Activated CD4-positive, CD25-positive, alpha-beta regulatory T cell treated with anti-CD3 and anti-CD28 coated beads, Interleukin-2, amount 50 U/mL, for 24 hours (primary cell): ENCODE results near the gene MUCL3.
"Not testable (repeated sequence)": the region's sequence is repeated elsewhere in the genome, so short reads cannot be mapped to it uniquely, and the experiment has no call there.

ENCODE experiments used
- ATAC-seq, 2 donors: fragments of 150-1000 bp; cut with Tn5 transposase; one replicate each; pipeline ENCODE4 v1.10.0; 2021; ENCODE audit warnings: mild to moderate bottlenecking in 1 of 2, moderate library complexity in 1 of 2

The MUCL3 gene, protein sequence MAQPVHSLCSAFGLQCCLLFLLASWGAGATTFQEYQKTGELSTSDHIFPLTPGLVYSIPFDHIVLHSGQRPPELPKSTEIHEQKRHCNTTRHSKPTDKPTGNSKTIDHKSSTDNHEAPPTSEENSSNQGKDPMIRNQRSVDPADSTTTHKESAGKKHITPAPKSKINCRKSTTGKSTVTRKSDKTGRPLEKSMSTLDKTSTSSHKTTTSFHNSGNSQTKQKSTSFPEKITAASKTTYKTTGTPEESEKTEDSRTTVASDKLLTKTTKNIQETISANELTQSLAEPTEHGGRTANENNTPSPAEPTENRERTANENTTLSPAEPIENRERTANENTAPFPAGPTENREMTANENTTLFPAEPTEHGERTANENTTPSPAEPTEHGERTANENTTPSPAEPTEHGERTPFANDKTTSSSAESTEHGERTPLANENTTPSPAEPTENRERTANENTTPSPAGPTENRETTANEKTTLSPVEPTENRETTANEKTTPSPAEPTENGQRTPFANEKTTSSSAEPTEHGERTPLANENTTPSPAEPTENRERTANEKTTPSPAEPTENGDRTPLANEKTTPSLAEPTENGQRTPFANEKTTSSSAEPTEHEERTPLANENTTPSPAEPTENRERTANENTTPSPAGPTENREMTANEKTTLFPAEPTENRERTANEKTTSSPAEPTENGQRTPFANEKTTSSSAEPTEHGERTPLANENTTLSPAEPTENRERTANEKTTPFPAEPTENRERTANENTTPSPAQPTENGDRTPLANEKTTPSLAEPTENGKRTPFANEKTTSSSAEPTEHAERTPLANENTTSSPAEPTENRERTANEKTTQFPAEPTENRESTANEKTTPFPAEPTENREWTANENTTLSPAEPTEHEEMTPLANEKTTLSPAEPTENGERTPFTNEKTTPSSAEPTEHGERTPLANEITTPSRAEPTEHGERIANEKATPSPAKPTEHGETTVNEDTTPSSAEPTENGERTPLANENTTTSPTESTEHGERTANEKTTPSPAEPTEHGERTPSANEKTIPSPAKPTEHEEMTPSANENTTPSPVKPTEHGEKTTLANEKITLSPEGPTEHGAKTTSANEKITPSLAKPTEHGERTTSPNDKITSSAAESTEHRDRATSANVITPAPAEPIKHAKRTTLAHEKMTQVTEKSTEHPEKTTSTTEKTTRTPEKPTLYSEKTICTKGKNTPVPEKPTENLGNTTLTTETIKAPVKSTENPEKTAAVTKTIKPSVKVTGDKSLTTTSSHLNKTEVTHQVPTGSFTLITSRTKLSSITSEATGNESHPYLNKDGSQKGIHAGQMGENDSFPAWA (N-terminal part only)

DNA sequence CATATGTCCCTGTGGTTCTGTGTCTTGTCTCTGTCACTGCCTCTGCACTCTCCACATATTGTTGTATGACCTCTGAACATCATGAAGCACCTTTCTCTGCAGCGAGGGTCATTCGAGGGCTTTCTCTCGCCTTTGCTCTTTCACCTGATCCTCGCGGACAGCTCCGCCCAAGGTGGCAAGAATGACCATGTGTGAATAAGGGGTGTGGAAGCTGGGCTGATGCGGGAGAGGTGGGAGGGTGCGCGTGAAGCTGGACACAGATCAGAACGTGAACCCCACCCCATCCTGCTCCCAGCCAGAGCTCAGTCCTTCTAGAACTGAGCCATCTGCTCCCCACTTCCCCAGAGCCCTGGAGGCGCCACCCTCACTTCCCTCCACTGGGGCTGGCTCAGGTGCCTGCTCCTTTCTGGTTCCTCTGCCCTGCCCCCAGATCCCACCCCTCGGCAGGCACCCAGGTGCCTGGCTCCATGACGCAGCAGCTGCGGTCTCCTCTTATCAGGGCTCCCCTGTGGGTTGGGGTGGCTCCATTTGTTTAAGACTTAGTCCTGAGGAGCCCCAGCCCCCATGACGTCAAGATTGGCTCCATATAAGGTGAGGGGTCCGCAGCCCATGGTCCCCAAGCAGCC lies at the start of gene MUCL3:
MUCL3 (plus strand) TSS at position 613 of the 626 bp plus-strand sequence. CDS start 27 bp downstream, outside the sequence.
- ATAC-seq = no peak

DNA sequence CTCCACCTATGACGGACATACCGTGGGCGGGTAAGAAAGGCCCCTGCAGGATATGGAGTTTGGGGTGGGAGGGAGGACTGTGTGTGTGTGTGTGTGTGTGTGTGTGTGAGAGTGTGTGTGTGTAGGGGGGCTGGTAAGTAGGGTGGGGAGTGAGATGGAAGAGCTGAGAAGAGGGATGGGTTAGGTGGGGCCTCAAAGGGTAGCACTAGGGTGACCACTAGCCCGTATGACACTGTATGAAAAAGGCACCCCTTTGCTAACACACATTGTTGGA lies 49.4 kb upstream of the MUCL3 start:
- ATAC-seq = no peak

DNA sequence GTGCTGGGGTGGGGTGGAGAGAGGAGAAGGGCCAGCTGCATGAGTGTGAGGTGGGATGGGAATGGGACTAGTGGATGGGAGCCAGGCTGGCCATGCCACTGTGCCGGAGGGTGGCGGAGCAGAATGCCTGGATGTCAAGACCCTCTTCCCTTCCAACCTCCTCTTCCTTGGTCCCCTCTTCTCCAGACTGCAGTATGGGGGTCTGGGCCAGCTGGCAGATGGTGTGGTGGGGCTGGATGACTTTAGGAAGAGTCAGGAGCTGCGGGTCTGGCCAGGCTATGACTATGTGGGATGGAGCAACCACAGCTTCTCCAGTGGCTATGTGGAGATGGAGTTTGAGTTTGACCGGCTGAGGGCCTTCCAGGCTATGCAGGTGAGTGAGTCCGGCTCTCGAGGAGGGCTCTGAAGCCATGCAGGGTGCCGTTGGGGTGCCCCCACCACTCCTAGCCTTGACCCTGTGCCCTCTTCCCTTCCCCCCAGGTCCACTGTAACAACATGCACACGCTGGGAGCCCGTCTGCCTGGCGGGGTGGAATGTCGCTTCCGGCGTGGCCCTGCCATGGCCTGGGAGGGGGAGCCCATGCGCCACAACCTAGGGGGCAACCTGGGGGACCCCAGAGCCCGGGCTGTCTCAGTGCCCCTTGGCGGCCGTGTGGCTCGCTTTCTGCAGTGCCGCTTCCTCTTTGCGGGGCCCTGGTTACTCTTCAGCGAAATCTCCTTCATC lies 48.8 kb upstream of the MUCL3 start:
- no peak for ATAC-seq

DNA sequence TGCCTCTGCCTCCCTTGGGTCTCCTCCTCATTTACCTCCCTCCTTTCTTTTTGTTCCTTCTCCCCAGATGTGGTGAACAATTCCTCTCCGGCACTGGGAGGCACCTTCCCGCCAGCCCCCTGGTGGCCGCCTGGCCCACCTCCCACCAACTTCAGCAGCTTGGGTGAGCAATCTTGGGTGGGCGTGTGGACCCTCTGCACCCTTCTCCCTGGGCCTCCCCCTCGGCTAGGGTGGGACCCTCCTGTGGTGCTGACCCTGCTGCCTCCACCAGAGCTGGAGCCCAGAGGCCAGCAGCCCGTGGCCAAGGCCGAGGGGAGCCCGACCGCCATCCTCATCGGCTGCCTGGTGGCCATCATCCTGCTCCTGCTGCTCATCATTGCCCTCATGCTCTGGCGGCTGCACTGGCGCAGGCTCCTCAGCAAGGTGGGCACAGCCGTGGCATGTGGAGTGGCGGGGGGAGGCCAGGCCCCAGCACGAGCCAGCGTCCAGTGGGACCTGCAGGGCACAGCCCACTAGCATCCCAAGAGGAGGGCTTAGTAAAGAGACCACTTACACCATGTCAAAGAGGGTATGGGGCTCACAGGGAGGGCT lies 47.7 kb upstream of the MUCL3 start:
- no peak for ATAC-seq

DNA sequence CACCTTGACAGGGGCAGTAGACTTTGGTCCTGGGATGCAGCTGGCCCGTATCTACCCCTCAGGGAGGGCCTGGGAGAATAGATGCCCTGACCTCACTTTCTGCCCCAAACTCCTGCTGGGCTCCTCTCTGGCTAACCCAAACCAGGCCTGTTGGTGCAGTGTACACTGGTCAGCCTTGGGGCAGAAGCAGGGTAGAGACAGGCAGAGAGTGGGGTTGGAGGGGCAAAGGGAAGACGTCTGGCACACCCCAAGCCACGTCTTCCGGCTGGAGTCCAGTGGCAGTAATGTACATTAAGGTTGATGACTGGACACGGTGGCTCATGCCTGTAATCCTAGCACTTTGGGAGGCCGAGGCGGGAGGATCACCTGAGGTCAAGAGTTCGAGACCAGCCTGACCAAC lies 47.1 kb upstream of the MUCL3 start:
- ATAC-seq = no peak

DNA sequence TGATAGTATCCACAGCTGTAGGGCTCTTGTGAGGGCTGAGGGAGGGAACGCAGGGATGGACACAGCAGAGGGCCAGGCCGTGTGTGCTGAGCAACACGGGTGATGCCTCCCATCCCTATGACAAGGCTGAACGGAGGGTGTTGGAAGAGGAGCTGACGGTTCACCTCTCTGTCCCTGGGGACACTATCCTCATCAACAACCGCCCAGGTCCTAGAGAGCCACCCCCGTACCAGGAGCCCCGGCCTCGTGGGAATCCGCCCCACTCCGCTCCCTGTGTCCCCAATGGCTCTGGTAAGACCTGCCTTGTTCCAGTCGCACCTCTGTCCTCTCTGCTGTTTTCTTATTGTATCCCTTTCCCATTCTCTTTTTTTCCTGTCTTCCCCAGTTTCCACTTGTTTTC lies 46.4 kb upstream of the MUCL3 start:
- no peak for ATAC-seq

DNA sequence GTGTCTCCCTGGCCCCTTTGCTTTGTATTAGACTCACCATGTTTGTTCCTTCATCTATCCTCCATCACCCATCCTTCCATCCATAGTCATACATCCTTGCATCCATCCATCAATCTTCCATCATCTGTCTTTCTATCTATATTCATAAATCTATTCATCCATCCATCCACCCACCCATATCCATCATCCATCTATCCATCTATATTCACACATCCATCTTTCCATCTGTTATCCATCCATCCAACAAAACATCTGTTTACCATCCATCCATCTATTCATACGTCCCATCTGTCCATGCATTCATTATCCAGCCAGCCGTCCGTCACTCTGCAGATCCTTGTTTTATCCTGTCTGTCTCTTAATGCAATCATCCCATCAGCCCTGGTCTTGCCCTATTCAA lies 45.8 kb upstream of the MUCL3 start:
- ATAC-seq = no peak

DNA sequence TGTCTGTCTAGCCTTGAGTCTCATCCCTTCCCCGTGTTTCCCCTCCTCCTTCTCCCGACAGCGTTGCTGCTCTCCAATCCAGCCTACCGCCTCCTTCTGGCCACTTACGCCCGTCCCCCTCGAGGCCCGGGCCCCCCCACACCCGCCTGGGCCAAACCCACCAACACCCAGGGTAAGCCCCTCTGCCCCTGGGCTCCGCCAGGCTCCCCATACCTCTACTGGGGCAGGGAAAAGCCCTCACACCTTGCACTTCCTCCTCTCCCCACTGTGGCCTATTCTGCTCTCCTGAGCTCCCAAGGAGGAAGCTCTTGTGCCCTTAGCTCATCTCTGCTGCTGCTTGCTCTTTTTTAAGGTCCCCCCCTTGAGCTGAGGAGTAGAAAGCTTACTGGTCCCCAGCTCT lies 45.4 kb upstream of the MUCL3 start:
- no peak for ATAC-seq

DNA sequence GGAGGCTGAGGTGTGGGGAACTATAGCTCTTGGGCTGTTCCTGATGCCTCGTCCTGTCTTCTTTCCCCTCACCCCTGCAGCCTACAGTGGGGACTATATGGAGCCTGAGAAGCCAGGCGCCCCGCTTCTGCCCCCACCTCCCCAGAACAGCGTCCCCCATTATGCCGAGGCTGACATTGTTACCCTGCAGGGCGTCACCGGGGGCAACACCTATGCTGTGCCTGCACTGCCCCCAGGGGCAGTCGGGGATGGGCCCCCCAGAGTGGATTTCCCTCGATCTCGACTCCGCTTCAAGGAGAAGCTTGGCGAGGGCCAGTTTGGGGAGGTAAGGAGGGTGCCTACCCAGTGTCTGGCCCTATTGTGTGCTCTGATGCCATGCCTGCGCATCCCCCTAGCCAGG lies 44.2 kb upstream of the MUCL3 start:
- ATAC-seq = no peak

DNA sequence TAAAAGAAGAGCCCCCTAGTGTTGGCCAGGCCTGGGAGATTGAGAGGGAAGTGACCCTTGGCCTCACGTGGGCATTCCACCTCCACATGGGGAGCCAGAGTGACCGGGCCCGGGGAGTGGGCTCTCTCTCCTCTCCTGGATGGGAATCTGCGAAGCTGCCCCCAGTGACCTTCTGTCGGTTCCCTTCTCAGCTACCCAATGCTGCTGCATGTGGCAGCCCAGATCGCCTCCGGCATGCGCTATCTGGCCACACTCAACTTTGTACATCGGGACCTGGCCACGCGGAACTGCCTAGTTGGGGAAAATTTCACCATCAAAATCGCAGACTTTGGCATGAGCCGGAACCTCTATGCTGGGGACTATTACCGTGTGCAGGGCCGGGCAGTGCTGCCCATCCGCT lies 42.9 kb upstream of the MUCL3 start:
- no peak for ATAC-seq

DNA sequence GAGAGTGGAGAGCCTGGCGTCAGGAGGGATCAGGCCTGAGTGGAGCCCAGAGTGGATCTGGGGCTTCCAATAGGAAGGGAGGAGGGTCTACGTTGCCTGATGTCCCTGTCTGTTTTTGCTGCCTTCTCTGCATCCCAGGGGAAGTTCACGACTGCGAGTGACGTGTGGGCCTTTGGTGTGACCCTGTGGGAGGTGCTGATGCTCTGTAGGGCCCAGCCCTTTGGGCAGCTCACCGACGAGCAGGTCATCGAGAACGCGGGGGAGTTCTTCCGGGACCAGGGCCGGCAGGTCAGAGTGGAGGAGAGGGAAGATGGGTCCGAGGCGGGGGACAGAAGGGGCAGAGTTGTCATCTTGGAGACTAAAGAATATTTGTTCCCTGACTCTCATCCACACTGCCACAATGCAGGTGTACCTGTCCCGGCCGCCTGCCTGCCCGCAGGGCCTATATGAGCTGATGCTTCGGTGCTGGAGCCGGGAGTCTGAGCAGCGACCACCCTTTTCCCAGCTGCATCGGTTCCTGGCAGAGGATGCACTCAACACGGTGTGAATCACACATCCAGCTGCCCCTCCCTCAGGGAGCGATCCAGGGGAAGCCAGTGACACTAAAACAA lies 41.9 kb upstream of the MUCL3 start:
- no peak for ATAC-seq

DNA sequence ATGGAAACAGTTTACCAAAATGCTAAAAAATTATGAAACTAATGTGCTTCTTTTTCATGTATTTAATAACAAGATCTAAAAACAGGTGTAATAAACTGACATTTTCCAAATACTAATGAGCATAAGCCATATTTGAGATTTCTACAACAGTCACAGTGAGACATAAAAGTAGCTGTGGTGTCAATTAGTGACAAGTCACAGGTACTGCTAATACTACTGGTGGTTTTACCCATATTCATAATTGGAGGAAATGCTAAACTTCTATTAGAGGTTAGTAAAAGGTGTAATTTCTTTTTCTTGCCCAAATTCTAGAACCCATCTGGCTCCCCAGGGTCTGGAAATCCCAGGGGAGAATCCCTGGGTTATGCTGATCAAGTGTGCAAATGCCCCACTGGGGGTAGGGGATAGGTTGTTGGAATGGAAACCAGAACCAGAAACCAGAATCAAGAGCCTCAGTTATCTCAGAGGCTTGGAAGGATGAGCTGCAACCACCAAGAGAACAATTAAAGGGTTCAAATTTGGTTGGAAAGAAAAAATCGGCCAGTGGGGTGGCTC lies 39.8 kb upstream of the MUCL3 start:
- peak; percentile 25 to 48 for ATAC-seq

DNA sequence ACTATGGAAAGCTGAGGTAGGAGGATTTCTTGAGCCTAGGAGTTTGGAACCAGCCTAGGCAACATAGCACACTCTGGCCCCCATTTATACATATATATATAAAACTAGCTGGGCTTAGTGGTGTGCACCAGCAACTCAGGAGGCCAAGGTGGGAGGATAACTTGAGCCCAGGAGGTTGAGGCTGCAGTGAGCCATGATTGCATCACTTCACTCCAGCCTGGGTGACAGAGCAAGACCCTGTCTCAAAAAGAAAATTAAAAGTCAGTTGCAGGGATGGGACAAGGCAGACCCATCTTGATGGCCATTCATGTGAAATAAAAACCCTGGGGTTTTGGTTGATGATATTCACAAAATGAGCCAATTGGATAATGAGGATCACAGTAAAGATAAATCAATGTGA lies 39.3 kb upstream of the MUCL3 start:
- ATAC-seq = no peak

DNA sequence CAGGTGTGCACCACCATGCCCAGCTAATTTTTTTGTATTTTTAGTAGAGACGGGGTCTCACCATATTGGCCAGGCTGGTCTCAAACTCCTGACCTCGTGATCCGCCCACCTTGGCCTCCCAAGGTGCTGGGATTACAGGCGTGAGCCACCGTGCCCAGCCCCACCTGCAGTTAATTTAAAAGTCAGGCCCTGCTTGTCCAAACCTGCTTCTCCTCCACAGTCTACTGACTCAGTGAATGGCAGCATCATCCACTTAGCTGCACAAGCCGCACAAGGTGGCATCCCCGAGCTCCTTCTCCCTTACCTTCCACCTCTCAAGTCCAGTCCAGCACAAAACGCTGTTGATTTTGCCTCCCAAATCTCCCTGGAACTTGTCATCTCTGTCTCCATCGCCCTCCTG lies 38.6 kb upstream of the MUCL3 start:
- not testable (repeated sequence) for ATAC-seq

DNA sequence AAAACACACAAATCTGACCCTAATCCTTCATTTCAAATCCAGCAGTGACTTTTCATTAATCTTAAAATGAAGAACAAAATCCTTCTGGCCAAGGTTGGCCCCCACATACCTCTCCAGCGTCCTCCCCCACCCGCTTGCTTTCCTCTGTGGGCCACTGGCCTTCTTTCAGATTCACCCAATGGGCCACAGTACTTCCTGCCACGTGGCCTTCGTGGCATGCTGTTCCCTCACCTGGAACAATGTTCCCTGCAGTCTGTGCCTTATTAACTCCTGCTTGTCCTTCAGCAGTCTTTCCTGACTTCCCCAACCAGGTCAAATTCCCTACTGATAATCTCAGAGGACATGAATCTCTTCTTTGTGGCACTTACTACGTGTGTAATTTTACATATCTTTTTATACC lies 38.1 kb upstream of the MUCL3 start:
- no peak for ATAC-seq

DNA sequence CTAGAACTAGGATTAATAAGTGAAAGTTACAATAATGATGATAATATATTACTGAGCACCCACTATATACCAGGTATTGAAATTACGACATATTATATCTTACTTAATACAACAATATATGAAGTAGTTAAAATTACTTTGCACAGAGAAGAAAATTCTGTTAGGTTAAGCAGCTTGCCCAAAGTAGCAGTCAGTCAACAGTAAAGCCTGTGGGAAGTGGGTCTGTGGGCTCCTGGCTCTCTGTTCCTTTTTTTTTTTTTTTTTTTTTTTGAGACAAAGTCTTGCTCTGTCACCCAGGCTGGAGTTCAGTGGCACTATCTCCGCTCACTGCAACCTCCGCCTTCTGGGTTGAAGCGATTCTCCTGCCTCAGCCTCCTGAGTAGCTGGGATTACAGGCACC lies 37.5 kb upstream of the MUCL3 start:
- no peak for ATAC-seq

DNA sequence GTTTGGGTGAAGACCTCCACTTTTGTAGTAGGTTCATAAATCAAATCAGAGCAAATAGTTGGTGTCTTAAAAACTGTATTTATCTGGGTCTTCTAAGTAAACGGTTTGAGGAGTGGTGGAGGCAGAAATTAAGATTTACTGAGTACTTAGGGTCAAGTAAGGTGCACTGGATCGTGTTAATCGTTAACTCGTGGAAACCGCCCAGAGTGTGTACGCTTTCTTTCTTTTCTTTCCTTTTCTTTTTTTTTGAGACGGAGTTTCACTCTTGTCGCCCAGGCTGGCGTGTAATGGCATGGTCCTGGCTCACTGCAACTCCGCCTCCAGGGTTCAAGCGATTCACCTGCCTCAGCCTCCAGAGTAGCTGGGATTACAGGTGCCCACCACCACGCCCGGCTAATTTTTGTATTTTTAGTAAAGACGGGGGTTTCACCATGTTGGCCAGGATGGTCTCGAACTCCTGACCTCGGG lies 33.4 kb upstream of the MUCL3 start:
- not testable (repeated sequence) for ATAC-seq

DNA sequence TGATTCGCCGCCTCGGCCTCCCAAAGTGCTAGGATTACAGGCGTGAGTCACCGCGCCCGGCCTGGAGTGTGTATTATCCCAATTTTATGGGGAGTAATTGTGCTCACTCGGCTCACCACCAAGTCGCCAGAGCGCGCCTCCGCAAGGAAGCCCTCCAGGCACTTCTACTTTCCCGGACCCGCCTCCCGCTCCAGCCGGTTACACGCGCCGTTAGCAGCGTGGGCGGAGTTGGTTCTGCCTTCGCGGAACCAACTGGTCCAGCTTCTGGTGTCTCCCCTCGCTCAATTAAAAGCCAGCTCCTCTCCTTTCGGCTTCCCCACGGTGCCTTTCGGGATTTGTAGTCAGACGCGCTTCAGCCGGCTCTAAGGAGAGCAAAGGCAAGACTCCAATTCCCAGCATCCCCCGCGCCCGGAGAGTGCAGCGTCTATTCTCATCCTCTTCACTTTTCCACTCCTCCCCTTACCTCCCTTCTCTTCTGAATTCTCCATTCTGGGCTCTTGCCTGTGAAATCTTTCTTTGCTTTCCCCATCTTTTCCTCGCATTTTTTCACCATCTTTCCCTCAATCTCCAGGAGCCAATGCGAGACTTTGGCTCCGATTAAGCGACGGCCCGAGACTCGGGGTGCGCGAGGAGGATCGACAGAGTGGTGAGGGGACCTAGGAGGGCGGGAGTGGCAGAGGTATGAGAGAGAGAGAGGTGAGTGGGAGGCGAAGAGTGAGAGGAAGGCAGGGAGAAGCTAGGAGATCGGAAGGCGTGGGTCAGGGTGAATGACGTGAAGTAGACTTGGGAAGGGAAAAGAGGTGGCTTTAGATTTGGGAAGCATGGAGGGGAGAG lies 32.8 kb upstream of the MUCL3 start, which contains the start of gene GTF2H4:
GTF2H4 (plus strand) TSS at position 450 of the 834 bp plus-strand sequence.
- peak; percentile 99 to 100 for ATAC-seq

DNA sequence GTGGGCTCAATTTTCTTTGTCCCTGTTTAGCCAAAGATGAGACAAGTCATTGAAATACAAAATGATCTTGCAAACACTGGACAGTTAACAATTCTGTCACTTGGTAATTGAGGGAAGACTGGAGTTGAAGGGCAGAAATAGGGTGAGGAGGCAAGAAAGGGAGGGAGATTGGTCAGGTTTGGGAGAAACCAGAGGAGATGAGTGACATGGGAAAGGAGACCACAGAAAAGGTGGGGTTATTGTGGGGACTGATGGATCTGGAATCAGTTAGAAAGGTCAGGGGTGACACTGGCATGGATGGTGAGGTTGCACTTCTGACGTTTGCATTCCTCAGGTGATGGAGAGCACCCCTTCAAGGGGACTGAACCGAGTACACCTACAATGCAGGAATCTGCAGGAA lies 32.1 kb upstream of the MUCL3 start:
- no peak for ATAC-seq

DNA sequence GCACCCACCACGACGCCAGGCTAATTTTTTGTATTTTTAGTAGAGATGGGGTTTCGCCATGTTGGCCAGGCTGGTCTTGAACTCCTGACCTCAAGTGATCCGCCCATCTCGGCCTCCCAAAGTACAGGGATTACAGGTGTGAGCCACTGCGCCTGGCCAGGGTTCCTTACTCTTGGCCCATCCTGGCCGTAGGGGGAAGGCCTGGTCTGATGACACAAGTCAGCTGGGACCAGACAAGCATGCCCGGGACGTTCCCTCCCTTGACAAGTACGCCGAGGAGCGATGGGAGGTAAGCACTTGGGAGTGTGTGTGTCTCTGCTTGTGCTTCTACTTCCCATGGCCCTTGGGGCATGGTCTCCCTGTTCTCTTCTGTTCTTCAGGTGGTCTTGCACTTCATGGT lies 30.3 kb upstream of the MUCL3 start:
- ATAC-seq = not testable (repeated sequence)
